GM23338 (cell line): Measurements from ENCODE around the gene EMP2. TPM values are rescaled to one million over a fixed set of nuclear protein-coding genes. Genes with fewer than 3 reads are reported as not detected.

Experiments used
- ATAC-seq: fragments of 200-7000 bp; cut with Tn5 transposase; 3 replicates; pipeline ENCODE4 v1.9.1; 2020
- DNase-seq: peaks from one replicate; pipeline ENCODE4 v3.0.0-alpha.2; 2015; ENCODE audit warnings: low spot score
- H2AFZ ChIP-seq: fragments of 200-600 bp; sonication (generic); 2 replicates; pipeline ENCODE4 v1.8.0; 2016; ENCODE audit warnings: antibody characterized with exemption, mild to moderate bottlenecking, moderate library complexity
- H3F3A ChIP-seq: fragments of 200-600 bp; sonication (generic); replicated peaks from 2 replicates; pipeline ENCODE4 v1.8.0; 2017; ENCODE audit warnings: antibody characterized with exemption, mixed run types, low read depth
- H3K27ac ChIP-seq: fragments of 200-600 bp; sonication (generic); 2 replicates; pipeline ENCODE4 v1.6.1; 2016; ENCODE audit warnings: low read depth
- H3K27me3 ChIP-seq: fragments of 200-600 bp; sonication (generic); 2 replicates; pipeline ENCODE4 v1.8.0; 2016; ENCODE audit warnings: mild to moderate bottlenecking, mixed run types, moderate library complexity; ENCODE audit not compliant: insufficient read depth
- H3K36me3 ChIP-seq: fragments of 200-600 bp; sonication (generic); 2 replicates; pipeline ENCODE4 v1.8.0; 2016; ENCODE audit warnings: mild to moderate bottlenecking; ENCODE audit not compliant: insufficient read depth
- H3K4me1 ChIP-seq: fragments of 200-600 bp; sonication (generic); 2 replicates; pipeline ENCODE4 v1.8.0; 2016; ENCODE audit warnings: mild to moderate bottlenecking, moderate library complexity; ENCODE audit not compliant: insufficient read depth
- H3K4me2 ChIP-seq: fragments of 200-600 bp; sonication (generic); 2 replicates; pipeline ENCODE4 v1.7.1; 2017; ENCODE audit warnings: mixed run types
- H3K4me3 ChIP-seq: fragments of 200-600 bp; sonication (generic); 2 replicates; pipeline ENCODE4 v1.6.1; 2016; ENCODE audit warnings: mixed run types
- H3K79me2 ChIP-seq: fragments of 200-600 bp; sonication (generic); replicated peaks from 2 replicates; pipeline ENCODE4 v1.8.0; 2017; ENCODE audit warnings: mild to moderate bottlenecking; ENCODE audit not compliant: insufficient read depth
- H3K9me2 ChIP-seq: fragments of 200-600 bp; sonication (generic); 2 replicates; pipeline ENCODE4 v1.8.0; 2017; ENCODE audit not compliant: insufficient read depth
- H4K20me1 ChIP-seq: fragments of 200-600 bp; sonication (generic); replicated peaks from 2 replicates; pipeline ENCODE4 v1.8.0; 2017; ENCODE audit warnings: mild to moderate bottlenecking; ENCODE audit not compliant: insufficient read depth
- H3K27ac Mint-ChIP-seq: 2 replicates; pipeline ENCODE4 v1.8.0; 2020; ENCODE audit warnings: inconsistent platforms, mild to moderate bottlenecking, moderate library complexity, mixed read lengths
- H3K27me3 Mint-ChIP-seq: 3 replicates; pipeline ENCODE4 v1.8.0; 2022; ENCODE audit warnings: low read depth, mild to moderate bottlenecking, moderate library complexity, mixed read lengths, inconsistent platforms; ENCODE audit not compliant: insufficient read depth, poor library complexity
- H3K36me3 Mint-ChIP-seq: 3 replicates; pipeline ENCODE4 v1.8.0; 2021; ENCODE audit warnings: low read depth, mild to moderate bottlenecking, inconsistent platforms, moderate library complexity, mixed read lengths
- H3K4me1 Mint-ChIP-seq: 3 replicates; pipeline ENCODE4 v1.8.0; 2020; ENCODE audit warnings: mild to moderate bottlenecking, inconsistent platforms, mixed read lengths
- H3K4me3 Mint-ChIP-seq: 3 replicates; pipeline ENCODE4 v1.8.0; 2021; ENCODE audit warnings: moderate library complexity, mild to moderate bottlenecking, inconsistent platforms, mixed read lengths
- H3K9me3 Mint-ChIP-seq: 3 replicates; pipeline ENCODE4 v1.8.0; 2020; ENCODE audit warnings: moderate library complexity, mild to moderate bottlenecking, inconsistent platforms, mixed read lengths
- CREB1 ChIP-seq: fragments of 250-450 bp; sonication (Bioruptor Pico); IDR thresholded peaks from 2 replicates; pipeline ENCODE4 v1.5.0; 2020; ENCODE audit warnings: low read depth, mild to moderate bottlenecking, moderate library complexity
- ETS1 ChIP-seq: IDR thresholded peaks from 2 replicates; pipeline ENCODE4 v1.6.1; 2016; ENCODE audit warnings: antibody characterized with exemption
- EZH2 ChIP-seq: fragments of 200-600 bp; sonication (generic); IDR thresholded peaks from one replicate; pipeline ENCODE4 v1.8.0; 2017; ENCODE audit warnings: antibody characterized with exemption, mild to moderate bottlenecking, low read depth; ENCODE audit not compliant: unreplicated experiment
- EZH2phosphoT487 ChIP-seq: fragments of 200-600 bp; sonication (generic); IDR thresholded peaks from one replicate; pipeline ENCODE4 v1.8.1; 2018; ENCODE audit warnings: antibody characterized with exemption; ENCODE audit not compliant: unreplicated experiment
- NANOG ChIP-seq: IDR thresholded peaks from 2 replicates; pipeline ENCODE4 v1.6.1; 2016; ENCODE audit warnings: antibody characterized with exemption, borderline replicate concordance
- POLR2AphosphoS5 ChIP-seq: IDR thresholded peaks from 2 replicates; pipeline ENCODE4 v1.6.1; 2016; ENCODE audit warnings: antibody characterized with exemption, low read depth
- REST ChIP-seq: IDR thresholded peaks from one replicate; pipeline ENCODE4 v1.6.1; 2018; ENCODE audit warnings: antibody characterized with exemption; ENCODE audit not compliant: unreplicated experiment
- ZNF114 ChIP-seq: fragments of 250-450 bp; sonication (Bioruptor Pico); IDR thresholded peaks from 2 replicates; pipeline ENCODE4 v1.5.0; 2020; ENCODE audit warnings: mild to moderate bottlenecking, moderate library complexity
- ZNF331 ChIP-seq: fragments of 250-450 bp; sonication (Bioruptor Pico); IDR thresholded peaks from 2 replicates; pipeline ENCODE4 v1.5.0; 2020; ENCODE audit warnings: low read depth, mild to moderate bottlenecking, moderate library complexity
- ZNF462 ChIP-seq: fragments of 250-450 bp; sonication (Bioruptor Pico); IDR thresholded peaks from 2 replicates; pipeline ENCODE4 v1.5.0; 2020; ENCODE audit warnings: mild to moderate bottlenecking, moderate library complexity
- polyA plus RNA-seq: library from polyadenylated mRNA; unstranded; fragments of >200 nt; fragmentation: Nextera tagmentation; extraction: Ambion mirVana; gene quantifications from 2 replicates; pipeline ENCODE4 v1.2.1, GENCODE V29; 2016
- total RNA-seq: library from RNA; depleted of rRNA; stranded (reverse); fragments of >200 nt; shearing (Covaris generic); gene quantifications from 2 replicates; pipeline ENCODE4 v1.2.3, GENCODE V29; 2014

Gene EMP2
- total and polyA plus RNA-seq, 2 experiments from 2014 or later, result 7.3 to 40.1 TPM

GRCh38 chr16:10562361-10562899 lies 18.0 kb downstream of the EMP2 start:
- no peaks in the 10 kb centered on the region for H3K4me1 Mint-ChIP-seq
- H4K20me1 ChIP-seq, result peaks cover 4% of the 10 kb centered on the region; the same call in 1 of the 2 replicates
- no peaks in the 10 kb centered on the region for H3K9me2 ChIP-seq
- peaks cover 29% of the 10 kb centered on the region for H3K36me3 Mint-ChIP-seq
- H3K4me1 ChIP-seq, result no peaks in the 10 kb centered on the region
- no peak overlapping the region for H3K4me3 Mint-ChIP-seq
- no peak overlapping the region for H3K4me3 ChIP-seq
- H2AFZ ChIP-seq, result no peak overlapping the region
- H3K36me3 ChIP-seq, result no peaks in the 10 kb centered on the region; the same call in 1 of the 2 replicates
- H3K27me3 Mint-ChIP-seq, result no peaks in the 10 kb centered on the region
- H3K9me3 Mint-ChIP-seq, result peaks cover 41% of the 10 kb centered on the region
- no peaks in the 10 kb centered on the region for H3K27me3 ChIP-seq
- no peak overlapping the region for H3K27ac ChIP-seq
- no peak for TF ChIP-seq ZNF114 (CRISPR knock-in tag)
- TF ChIP-seq EZH2phosphoT487, result no peak
- TF ChIP-seq EZH2, result no peak
- no peak for TF ChIP-seq POLR2AphosphoS5
- TF ChIP-seq ZNF331 (CRISPR knock-in tag), result peak; percentile 36; the same call in 1 of the 2 replicates
- TF ChIP-seq REST, result no peak
- no peaks in the 10 kb centered on the region for H3K79me2 ChIP-seq
- DNase-seq (no peak), ATAC-seq (no peak)
- no peaks in the 10 kb centered on the region for H3F3A ChIP-seq
- H3K27ac Mint-ChIP-seq, result no peak overlapping the region
- H3K4me2 ChIP-seq, result no peak overlapping the region

GRCh38 chr16:10561425-10561824 lies 19.0 kb downstream of the EMP2 start:
- Mint-ChIP-seq H3K4me1 (no peaks in the 10 kb centered on the region), H3K27me3 (no peaks in the 10 kb centered on the region), H3K27ac (no peak overlapping the region), H3K4me3 (no peak overlapping the region), H3K36me3 (peaks cover 29% of the 10 kb centered on the region), H3K9me3 (peaks cover 41% of the 10 kb centered on the region)
- H3K4me1 ChIP-seq, result no peaks in the 10 kb centered on the region
- DNase-seq, result no peak
- no peak overlapping the region for H3K4me2 ChIP-seq
- H3K79me2 ChIP-seq, result no peaks in the 10 kb centered on the region
- H3K36me3 ChIP-seq, result no peaks in the 10 kb centered on the region; the same call in 1 of the 2 replicates
- H3K4me3 ChIP-seq, result no peak overlapping the region
- no peak overlapping the region for H3K27ac ChIP-seq
- H2AFZ ChIP-seq, result no peak overlapping the region
- no peaks in the 10 kb centered on the region; the same call in 1 of the 2 replicates for H4K20me1 ChIP-seq
- H3F3A ChIP-seq, result no peaks in the 10 kb centered on the region
- no peak for ATAC-seq
- H3K9me2 ChIP-seq, result no peaks in the 10 kb centered on the region
- H3K27me3 ChIP-seq, result no peaks in the 10 kb centered on the region
- TF ChIP-seq ZNF462 (CRISPR knock-in tag) (no peak), POLR2AphosphoS5 (no peak), ETS1 (no peak), CREB1 (CRISPR knock-in tag) (no peak), NANOG (no peak)
